ENCODE data around the gene SGO2. TPM values are rescaled to one million over a fixed set of nuclear protein-coding genes. Genes with fewer than 3 reads are reported as not detected.

SGO2 gene
- total RNA-seq, 6 experiments from 2014 or later: 10.6 to 22.3 (median 20.5) TPM

GRCh38 chr2:200616193-200616592 is 90.2 kb downstream of the SGO2 start:
- Mint-ChIP-seq H3K27me3 (ENCODE audit: insufficient read depth) (no peaks in the 10 kb centered on the region), H3K4me3 (peak overlapping the region; percentile 85), H3K4me1 (ENCODE audit: low read depth) (peaks cover 80% of the 10 kb centered on the region), H3K9me3 (no peaks in the 10 kb centered on the region), H3K36me3 (ENCODE audit: low read depth) (peaks cover 35% of the 10 kb centered on the region), H3K27ac (peak overlapping the region; percentile 93)
- 0 out of 2 replicates have a peak, but pooled peaks have one; percentile 22 for TF ChIP-seq CTCF (IDR thresholded peaks at IDR 0.05)
- DNase-seq: peak; percentile 46

DNA sequence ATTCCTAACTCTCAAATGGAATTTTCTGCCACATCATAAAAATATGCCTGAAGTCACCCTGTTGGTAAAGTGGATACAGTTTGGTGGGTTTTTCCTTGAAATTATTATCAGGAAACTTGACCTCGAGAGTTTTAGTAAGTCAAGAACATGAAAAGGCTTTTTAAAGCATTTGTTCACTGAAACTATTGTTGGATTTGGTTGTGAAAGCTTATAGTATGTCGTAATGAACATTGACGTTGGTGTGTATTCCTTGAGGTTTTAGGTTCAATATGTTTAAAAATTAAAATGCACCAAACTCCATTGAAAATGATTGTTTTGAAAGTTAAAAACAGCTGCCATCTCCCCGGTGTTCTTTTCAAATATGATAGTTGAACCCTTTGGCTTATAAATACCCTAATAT is 90.6 kb downstream of the SGO2 start:
- Mint-ChIP-seq H3K4me1 (ENCODE audit: low read depth) (peaks cover 79% of the 10 kb centered on the region), H3K36me3 (ENCODE audit: low read depth) (peaks cover 32% of the 10 kb centered on the region), H3K27ac (peak overlapping the region; percentile 93), H3K4me3 (peak overlapping the region; percentile 85), H3K9me3 (no peaks in the 10 kb centered on the region), H3K27me3 (ENCODE audit: insufficient read depth) (no peaks in the 10 kb centered on the region)
- no peak for TF ChIP-seq CTCF (IDR thresholded peaks at IDR 0.05)
- no peak for DNase-seq

GRCh38 chr2:200617156-200618053 is 91.4 kb downstream of the SGO2 start:
- H3K27ac Mint-ChIP-seq: peak overlapping the region; percentile 93
- no peaks in the 10 kb centered on the region for H3K9me3 Mint-ChIP-seq
- peaks cover 27% of the 10 kb centered on the region for H3K36me3 Mint-ChIP-seq (ENCODE audit: low read depth)
- peak overlapping the region; percentile 85 for H3K4me3 Mint-ChIP-seq
- TF ChIP-seq CTCF (IDR thresholded peaks at IDR 0.05): no peak
- DNase-seq: no peak
- H3K27me3 Mint-ChIP-seq (ENCODE audit: insufficient read depth): no peaks in the 10 kb centered on the region
- H3K4me1 Mint-ChIP-seq (ENCODE audit: low read depth): peaks cover 78% of the 10 kb centered on the region

DNA sequence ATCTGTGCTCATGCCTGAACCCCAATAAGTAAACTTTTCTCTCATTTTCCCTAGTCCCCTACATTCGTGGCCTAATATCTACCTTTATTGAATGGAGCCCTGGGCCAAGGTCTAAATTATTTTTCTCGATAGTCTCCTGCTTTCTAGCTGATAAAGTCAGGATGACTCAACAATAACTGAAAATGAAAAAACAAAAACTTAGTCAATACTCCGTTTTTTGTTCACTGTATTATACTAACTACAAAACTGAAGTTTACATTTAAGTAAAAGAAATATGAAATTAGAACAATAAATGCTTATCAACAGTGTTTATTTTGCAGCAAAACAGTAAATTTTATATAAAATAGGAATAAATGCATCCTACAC is 92.0 kb downstream of the SGO2 start:
- TF ChIP-seq CTCF (IDR thresholded peaks at IDR 0.05): no peak
- Mint-ChIP-seq H3K27ac (peak overlapping the region; percentile 93), H3K36me3 (ENCODE audit: low read depth) (peaks cover 27% of the 10 kb centered on the region), H3K4me1 (ENCODE audit: low read depth) (peaks cover 78% of the 10 kb centered on the region), H3K9me3 (no peaks in the 10 kb centered on the region), H3K27me3 (ENCODE audit: insufficient read depth) (no peaks in the 10 kb centered on the region), H3K4me3 (no peak overlapping the region)
- no peak for DNase-seq

DNA sequence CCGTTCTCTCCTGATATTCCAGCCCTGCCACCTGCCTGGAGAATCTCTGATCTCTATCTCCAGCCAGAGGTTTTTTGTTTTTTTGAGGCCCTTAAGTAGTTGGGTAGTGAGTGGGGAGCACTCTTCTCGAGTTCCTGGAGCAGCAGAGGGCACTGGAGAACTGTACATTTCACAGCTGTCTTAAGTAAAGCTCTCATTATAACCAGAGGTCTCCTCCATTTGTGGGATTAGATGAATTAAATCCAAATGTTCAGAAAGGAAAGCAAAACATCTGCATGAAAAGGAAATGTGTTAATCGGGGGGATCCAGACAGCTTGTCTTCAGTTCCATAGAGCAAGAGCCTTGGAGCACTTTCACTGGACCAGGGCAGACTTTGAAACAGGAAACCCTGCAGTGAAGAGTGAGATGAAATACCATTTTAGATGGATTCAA is 92.6 kb downstream of the SGO2 start:
- peak overlapping the region; percentile 68 for H3K27ac Mint-ChIP-seq

More for the DNA sequence above, 92.6 kb downstream of the SGO2 start:
- Mint-ChIP-seq H3K4me3 (no peak overlapping the region), H3K9me3 (no peaks in the 10 kb centered on the region), H3K4me1 (ENCODE audit: low read depth) (peaks cover 78% of the 10 kb centered on the region), H3K36me3 (ENCODE audit: low read depth) (peaks cover 30% of the 10 kb centered on the region), H3K27me3 (ENCODE audit: insufficient read depth) (no peaks in the 10 kb centered on the region)
- peak; percentile 36; the same call in 1 of the 2 replicates for TF ChIP-seq CTCF (IDR thresholded peaks at IDR 0.05)
- no peak for DNase-seq

All from HFFc6 (cell line).